ENCODE measurements around the gene TIAM2. TPM values are rescaled to one million over a fixed set of nuclear protein-coding genes. Genes with fewer than 3 reads are reported as not detected.

The TIAM2 gene
- total RNA-seq, 1 donor from 2014 or later: 21.1 TPM

GRCh38 chr6:155122199-155122950 lies 127.3 kb downstream of the TIAM2 start:
- H3K36me3 Mint-ChIP-seq (ENCODE audit: low read depth, unreplicated experiment): no peaks in the 10 kb centered on the region
- H3K4me3 Mint-ChIP-seq (ENCODE audit: unreplicated experiment): no peak overlapping the region
- H3K9me3 Mint-ChIP-seq (ENCODE audit: unreplicated experiment): no peaks in the 10 kb centered on the region
- H3K4me1 Mint-ChIP-seq (ENCODE audit: unreplicated experiment): peaks cover 19% of the 10 kb centered on the region
- TF ChIP-seq CTCF (IDR thresholded peaks at IDR 0.05; ENCODE audit: unreplicated experiment): no peak
- H3K27me3 Mint-ChIP-seq (ENCODE audit: unreplicated experiment): no peaks in the 10 kb centered on the region
- H3K27ac Mint-ChIP-seq (ENCODE audit: unreplicated experiment): no peak overlapping the region
- no peak for DNase-seq (ENCODE audit: low spot score)

GRCh38 chr6:155123520-155123919 lies 128.4 kb downstream of the TIAM2 start:
- H3K9me3 Mint-ChIP-seq (ENCODE audit: unreplicated experiment): no peaks in the 10 kb centered on the region
- DNase-seq (ENCODE audit: low spot score): no peak

GRCh38 chr6:155125906-155126305 lies 130.8 kb downstream of the TIAM2 start:
- no peak for DNase-seq (ENCODE audit: low spot score)
- H3K4me3 Mint-ChIP-seq (ENCODE audit: unreplicated experiment): no peak overlapping the region
- no peak for TF ChIP-seq CTCF (IDR thresholded peaks at IDR 0.05; ENCODE audit: unreplicated experiment)
- no peaks in the 10 kb centered on the region for H3K27me3 Mint-ChIP-seq (ENCODE audit: unreplicated experiment)
- no peak overlapping the region for H3K27ac Mint-ChIP-seq (ENCODE audit: unreplicated experiment)
- peaks cover 24% of the 10 kb centered on the region for H3K36me3 Mint-ChIP-seq (ENCODE audit: low read depth, unreplicated experiment)
- no peaks in the 10 kb centered on the region for H3K9me3 Mint-ChIP-seq (ENCODE audit: unreplicated experiment)
- H3K4me1 Mint-ChIP-seq (ENCODE audit: unreplicated experiment): peaks cover 9% of the 10 kb centered on the region

More at GRCh38 chr6:155123520-155123919, 128.4 kb downstream of the TIAM2 start:
- TF ChIP-seq CTCF (IDR thresholded peaks at IDR 0.05; ENCODE audit: unreplicated experiment): no peak
- peaks cover 4% of the 10 kb centered on the region for H3K36me3 Mint-ChIP-seq (ENCODE audit: low read depth, unreplicated experiment)
- H3K27ac Mint-ChIP-seq (ENCODE audit: unreplicated experiment): no peak overlapping the region
- no peak overlapping the region for H3K4me3 Mint-ChIP-seq (ENCODE audit: unreplicated experiment)
- H3K27me3 Mint-ChIP-seq (ENCODE audit: unreplicated experiment): no peaks in the 10 kb centered on the region
- peaks cover 19% of the 10 kb centered on the region for H3K4me1 Mint-ChIP-seq (ENCODE audit: unreplicated experiment)

- H3K27ac Mint-ChIP-seq (ENCODE audit: unreplicated experiment): no peak overlapping the region
- H3K4me3 Mint-ChIP-seq (ENCODE audit: unreplicated experiment): no peak overlapping the region
- DNase-seq (ENCODE audit: low spot score): no peak
- H3K4me1 Mint-ChIP-seq (ENCODE audit: unreplicated experiment): peaks cover 2% of the 10 kb centered on the region
- H3K9me3 Mint-ChIP-seq (ENCODE audit: unreplicated experiment): no peaks in the 10 kb centered on the region
- TF ChIP-seq CTCF (IDR thresholded peaks at IDR 0.05; ENCODE audit: unreplicated experiment): no peak
- H3K27me3 Mint-ChIP-seq (ENCODE audit: unreplicated experiment): no peaks in the 10 kb centered on the region
- peaks cover 25% of the 10 kb centered on the region for H3K36me3 Mint-ChIP-seq (ENCODE audit: low read depth, unreplicated experiment)
Measured at GRCh38 chr6:155126727-155127439, 131.8 kb downstream of the TIAM2 start.

- no peaks in the 10 kb centered on the region for H3K27me3 Mint-ChIP-seq (ENCODE audit: unreplicated experiment)
- H3K27ac Mint-ChIP-seq (ENCODE audit: unreplicated experiment): no peak overlapping the region
- no peak for TF ChIP-seq CTCF (IDR thresholded peaks at IDR 0.05; ENCODE audit: unreplicated experiment)
- H3K4me1 Mint-ChIP-seq (ENCODE audit: unreplicated experiment): peaks cover 3% of the 10 kb centered on the region
- no peak overlapping the region for H3K4me3 Mint-ChIP-seq (ENCODE audit: unreplicated experiment)
- H3K36me3 Mint-ChIP-seq (ENCODE audit: low read depth, unreplicated experiment): peaks cover 30% of the 10 kb centered on the region
- H3K9me3 Mint-ChIP-seq (ENCODE audit: unreplicated experiment): no peaks in the 10 kb centered on the region
- DNase-seq (ENCODE audit: low spot score): no peak
Measured at GRCh38 chr6:155128977-155129376, 133.9 kb downstream of the TIAM2 start.

Measured in endothelial cell (in vitro differentiated cells).